Ishikawa (cell line): Measurements from ENCODE around the gene IL36A.

Experiments
- CEBPB ChIP-seq: IDR thresholded peaks from 2 replicates; pipeline ENCODE4 v1.6.1; 2012
- CREB1 ChIP-seq: IDR thresholded peaks from 2 replicates; pipeline ENCODE4 v1.6.1; 2012; ENCODE audit warnings: low read depth
- EGR1 ChIP-seq: IDR thresholded peaks from 2 replicates; pipeline ENCODE4 v1.6.1; 2012
- EP300 ChIP-seq: IDR thresholded peaks from 2 replicates; pipeline ENCODE4 v1.6.1; 2012; ENCODE audit warnings: borderline replicate concordance
- TCF12 ChIP-seq: IDR thresholded peaks from 2 replicates; pipeline ENCODE4 v1.6.1; 2012; ENCODE audit warnings: low read depth
- YY1 ChIP-seq: IDR thresholded peaks from 2 replicates; pipeline ENCODE4 v1.6.1; 2012; ENCODE audit warnings: low read depth
- TF ChIP-seq, protein P1 (sequence below): IDR thresholded peaks from 2 replicates; pipeline ENCODE4 v1.6.1; 2012; ENCODE audit warnings: low read depth, mild to moderate bottlenecking
- TF ChIP-seq, protein P2 (sequence below): IDR thresholded peaks from 2 replicates; pipeline ENCODE4 v1.6.1; 2012

DNA sequence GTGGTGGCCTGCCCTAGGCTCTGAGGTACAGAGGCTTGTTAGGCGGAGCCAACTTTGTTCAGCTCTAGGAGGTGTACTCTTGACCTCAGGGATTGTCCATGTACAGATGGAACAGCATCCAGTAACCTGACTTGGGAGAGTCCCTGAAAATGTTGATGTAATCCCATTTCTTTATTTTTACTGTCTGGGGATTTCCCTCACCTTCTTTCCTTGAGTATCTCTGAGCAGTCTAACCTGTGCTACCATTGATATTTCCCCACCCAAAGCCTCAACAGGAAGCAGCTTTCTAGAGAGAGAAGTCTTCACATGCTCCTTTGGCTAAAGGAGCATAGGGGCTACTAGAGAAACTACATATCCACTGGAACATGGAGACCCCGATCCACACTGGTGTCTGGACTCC is 10.4 kb downstream of the IL36A start:
- TF ChIP-seq, protein P1, sequence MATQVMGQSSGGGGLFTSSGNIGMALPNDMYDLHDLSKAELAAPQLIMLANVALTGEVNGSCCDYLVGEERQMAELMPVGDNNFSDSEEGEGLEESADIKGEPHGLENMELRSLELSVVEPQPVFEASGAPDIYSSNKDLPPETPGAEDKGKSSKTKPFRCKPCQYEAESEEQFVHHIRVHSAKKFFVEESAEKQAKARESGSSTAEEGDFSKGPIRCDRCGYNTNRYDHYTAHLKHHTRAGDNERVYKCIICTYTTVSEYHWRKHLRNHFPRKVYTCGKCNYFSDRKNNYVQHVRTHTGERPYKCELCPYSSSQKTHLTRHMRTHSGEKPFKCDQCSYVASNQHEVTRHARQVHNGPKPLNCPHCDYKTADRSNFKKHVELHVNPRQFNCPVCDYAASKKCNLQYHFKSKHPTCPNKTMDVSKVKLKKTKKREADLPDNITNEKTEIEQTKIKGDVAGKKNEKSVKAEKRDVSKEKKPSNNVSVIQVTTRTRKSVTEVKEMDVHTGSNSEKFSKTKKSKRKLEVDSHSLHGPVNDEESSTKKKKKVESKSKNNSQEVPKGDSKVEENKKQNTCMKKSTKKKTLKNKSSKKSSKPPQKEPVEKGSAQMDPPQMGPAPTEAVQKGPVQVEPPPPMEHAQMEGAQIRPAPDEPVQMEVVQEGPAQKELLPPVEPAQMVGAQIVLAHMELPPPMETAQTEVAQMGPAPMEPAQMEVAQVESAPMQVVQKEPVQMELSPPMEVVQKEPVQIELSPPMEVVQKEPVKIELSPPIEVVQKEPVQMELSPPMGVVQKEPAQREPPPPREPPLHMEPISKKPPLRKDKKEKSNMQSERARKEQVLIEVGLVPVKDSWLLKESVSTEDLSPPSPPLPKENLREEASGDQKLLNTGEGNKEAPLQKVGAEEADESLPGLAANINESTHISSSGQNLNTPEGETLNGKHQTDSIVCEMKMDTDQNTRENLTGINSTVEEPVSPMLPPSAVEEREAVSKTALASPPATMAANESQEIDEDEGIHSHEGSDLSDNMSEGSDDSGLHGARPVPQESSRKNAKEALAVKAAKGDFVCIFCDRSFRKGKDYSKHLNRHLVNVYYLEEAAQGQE: no peak
- no peak for TF ChIP-seq EP300
- TF ChIP-seq CEBPB: no peak
- TF ChIP-seq TCF12: no peak
- TF ChIP-seq, protein P2, sequence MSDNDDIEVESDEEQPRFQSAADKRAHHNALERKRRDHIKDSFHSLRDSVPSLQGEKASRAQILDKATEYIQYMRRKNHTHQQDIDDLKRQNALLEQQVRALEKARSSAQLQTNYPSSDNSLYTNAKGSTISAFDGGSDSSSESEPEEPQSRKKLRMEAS: no peak
- TF ChIP-seq CREB1: no peak
- TF ChIP-seq YY1: no peak
- no peak for TF ChIP-seq EGR1
